ENCODE measurements around the gene CEP44. TPM values are rescaled to one million over a fixed set of nuclear protein-coding genes. Genes with fewer than 3 reads are reported as not detected.
A peak's percentile ranks its signal among the peaks of the same experiment; 100 is the strongest.
"Not testable (repeated sequence)": the region's sequence is repeated elsewhere in the genome, so short reads cannot be mapped to it uniquely, and the experiment has no call there.

The CEP44 gene
- polyA plus RNA-seq, 4 donors: 18.6 to 28.1 (median 21.9) TPM

DNA sequence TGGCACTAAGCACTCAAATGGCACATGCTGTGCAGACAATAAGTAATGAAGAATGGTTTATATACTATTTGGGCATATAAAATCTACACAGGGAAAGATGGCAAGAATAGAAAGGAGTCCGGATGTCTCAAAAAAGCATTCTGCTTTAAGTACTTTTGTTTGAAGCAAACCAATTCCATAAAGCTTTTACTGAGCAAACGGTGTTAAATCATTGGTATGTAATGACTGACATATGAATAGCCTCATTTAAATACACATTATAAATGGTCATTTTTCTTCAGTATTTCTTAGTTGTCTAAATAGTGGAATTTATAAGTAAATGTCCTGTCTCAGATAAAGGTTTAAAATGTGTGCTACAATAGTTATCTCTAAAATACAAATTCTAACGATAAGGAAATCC is 6.3 kb upstream of the CEP44 start:
- no peak for DNase-seq (ENCODE audit: low read depth in 4 of 4, low spot score in 3 of 4)

GRCh38 chr4:174278467-174278866 is 5.2 kb upstream of the CEP44 start:
- no peak for DNase-seq (ENCODE audit: low read depth in 4 of 4, low spot score in 3 of 4)

GRCh38 chr4:174279433-174280155 is 4.1 kb upstream of the CEP44 start:
- no peak for DNase-seq (ENCODE audit: low read depth in 4 of 4, low spot score in 3 of 4)

DNA sequence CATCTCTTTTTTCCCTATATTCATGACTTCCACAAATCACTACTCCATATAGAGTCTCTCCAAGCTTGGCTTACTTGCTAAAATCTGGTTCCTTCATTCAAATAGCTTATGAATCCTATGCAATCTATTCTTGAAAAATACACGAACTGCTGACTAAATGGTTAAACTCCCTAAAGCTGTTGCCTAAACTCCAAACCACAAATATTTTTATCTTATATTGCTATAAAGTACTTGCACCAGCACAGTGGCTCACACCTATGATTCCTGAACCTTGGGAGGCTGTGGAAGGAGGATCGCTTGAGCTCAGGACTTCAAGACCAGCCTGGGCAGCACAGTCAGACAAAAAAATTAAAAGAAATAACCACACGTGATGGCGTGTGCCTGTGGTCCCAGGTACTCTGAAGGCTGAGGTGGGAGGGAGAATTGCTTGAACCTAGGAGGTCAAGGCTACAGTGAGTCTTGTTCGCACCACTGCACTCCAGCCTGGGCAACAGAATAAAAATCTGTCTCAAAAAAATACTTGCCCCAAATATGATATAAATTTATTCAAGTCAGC is 2.5 kb upstream of the CEP44 start:
- DNase-seq (ENCODE audit: low read depth in 4 of 4, low spot score in 3 of 4): no peak

DNA sequence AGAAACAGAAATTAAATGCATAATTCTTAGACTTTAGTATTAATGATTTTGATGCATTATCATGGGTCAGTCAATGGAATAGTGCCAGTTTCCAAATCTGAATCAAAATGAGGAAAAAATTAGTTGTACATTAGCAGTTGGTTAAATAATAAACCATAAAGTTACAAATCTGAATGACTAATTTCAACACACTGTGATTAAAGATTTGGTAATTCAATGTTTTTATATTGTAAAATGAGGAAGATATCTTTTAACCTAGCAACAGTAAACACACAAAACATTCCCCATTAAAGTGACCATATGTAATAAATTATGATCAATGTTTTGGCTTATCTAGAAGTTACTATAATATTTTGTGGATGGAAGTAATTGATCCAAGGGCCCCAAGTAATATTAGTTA is 1.8 kb upstream of the CEP44 start:
- DNase-seq (ENCODE audit: low read depth in 4 of 4, low spot score in 3 of 4): no peak

DNA sequence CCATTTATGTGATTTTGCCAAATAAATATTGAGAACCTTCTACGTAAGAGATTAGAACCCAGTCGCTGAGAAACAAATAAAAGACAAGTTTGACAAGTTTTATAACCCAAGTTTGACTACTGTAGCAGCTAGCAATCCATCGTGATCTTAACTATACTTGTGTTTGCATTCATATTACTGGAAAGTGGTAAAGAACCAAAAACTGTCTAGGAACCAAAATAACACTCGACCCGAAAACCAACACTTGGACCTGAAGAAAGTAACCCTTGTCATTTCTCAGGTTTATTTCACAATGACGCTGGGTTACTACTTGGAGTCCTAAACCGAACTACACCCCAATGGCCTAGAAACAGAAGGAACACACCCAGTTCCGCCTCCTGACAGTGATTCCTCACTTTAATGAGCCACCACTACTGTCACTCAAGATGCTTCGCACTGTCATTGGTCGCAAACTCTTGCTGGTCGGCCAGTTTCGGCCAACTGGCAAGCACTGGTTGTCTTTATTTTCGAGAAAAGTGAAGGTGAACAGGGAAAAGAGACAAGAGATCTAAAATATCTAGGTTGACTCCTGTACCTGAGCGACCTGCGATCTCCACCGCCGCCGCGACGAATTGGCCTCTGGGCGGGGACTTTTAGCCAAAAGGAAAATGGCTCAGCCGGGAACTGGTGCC is 740 bp upstream of the CEP44 start:
- DNase-seq (ENCODE audit: low read depth in 4 of 4, low spot score in 3 of 4): peak; percentile 76 to 82 (median 79)

DNA sequence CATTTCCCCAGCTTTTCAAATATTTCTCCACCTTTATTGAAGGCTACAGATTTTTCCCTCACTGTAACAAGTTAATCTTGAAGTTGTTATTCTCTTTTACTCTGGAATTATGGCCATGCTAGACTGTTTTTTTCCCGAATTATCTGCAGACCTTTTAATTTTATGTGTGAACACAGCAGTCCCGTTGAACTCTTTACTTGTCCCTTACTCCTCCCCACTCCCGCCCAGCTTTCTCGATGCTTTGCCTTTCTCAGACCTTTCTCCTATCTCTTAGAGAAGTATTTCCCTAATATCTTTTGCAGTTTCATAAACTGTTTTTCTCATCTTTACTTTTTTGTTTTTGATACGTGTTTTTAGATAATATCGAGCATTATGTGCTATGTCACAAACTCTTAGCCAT is 776 bp downstream of the CEP44 start:
- DNase-seq (ENCODE audit: low read depth in 4 of 4, low spot score in 3 of 4): no peak

DNA sequence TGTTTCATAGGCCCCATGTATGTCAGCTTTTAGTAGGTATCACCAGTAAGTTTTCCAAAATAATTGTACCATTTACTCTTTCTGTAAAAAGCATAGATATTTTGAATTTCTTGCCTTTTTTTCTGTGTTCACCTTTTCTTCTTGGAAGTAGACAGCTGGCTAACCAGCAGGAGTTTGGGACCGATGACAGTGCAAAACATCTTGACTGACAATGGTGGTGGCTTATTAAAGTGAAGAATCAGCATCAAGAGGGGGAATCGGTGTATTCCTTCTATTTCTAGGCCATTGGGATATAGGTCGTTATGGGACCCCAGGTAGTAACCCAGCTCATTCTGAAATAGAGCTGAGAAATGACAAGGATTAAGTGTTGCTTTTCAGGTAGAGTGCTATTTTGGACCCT is 3.2 kb downstream of the CEP44 start:
- DNase-seq (ENCODE audit: low read depth in 4 of 4, low spot score in 3 of 4): no peak

GRCh38 chr4:174292473-174292872 is 8.8 kb downstream of the CEP44 start:
- no peak for DNase-seq (ENCODE audit: low read depth in 4 of 4, low spot score in 3 of 4)

- not testable (repeated sequence) for DNase-seq (ENCODE audit: low read depth in 4 of 4, low spot score in 3 of 4)
Measured at GRCh38 chr4:174294641-174295040, 10.9 kb downstream of the CEP44 start.

DNA sequence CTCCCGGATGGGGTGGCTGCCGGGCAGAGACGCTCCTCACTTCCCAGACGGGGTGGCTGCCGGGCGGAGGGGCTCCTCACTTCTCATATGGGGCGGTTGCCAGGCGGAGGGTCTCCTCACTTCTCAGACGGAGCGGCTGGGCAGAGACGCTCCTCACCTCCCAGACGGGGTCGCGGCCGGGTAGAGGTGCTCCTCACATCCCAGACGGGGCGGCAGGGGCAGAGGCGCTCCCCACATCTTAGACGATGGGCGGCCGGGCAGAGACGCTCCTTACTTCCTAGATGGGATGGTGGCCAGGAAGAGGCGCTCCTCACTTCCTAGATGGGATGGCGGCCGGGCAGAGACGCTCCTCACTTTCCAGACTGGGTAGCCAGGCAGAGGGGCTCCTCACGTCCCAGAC is 11.4 kb downstream of the CEP44 start:
- not testable (repeated sequence) for DNase-seq (ENCODE audit: low read depth in 4 of 4, low spot score in 3 of 4)

GRCh38 chr4:174303687-174304086 is 20.0 kb downstream of the CEP44 start:
- no peak for DNase-seq (ENCODE audit: low read depth in 4 of 4, low spot score in 3 of 4)

DNA sequence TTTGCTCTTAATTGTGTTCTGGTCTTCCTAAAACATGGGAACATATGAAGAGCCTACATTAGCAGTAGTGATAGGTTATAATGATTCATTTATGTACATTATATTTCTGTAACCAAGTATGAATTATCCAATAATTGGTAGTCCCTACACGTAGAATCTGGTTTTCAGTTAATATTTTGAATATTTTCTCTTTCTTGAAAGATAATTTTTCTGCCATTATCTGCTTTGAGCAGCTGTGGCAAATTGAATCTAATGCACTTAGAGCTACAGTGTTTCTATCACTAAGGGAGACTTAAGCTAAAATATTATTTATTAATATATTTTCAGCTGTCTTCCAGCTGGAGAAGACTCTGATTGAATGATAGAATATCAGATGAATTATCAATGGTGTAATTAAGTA is 21.0 kb downstream of the CEP44 start:
- DNase-seq (ENCODE audit: low read depth in 4 of 4, low spot score in 3 of 4): no peak

- no peak for DNase-seq (ENCODE audit: low read depth in 4 of 4, low spot score in 3 of 4)
Measured at GRCh38 chr4:174305961-174306360, 22.2 kb downstream of the CEP44 start.

DNA sequence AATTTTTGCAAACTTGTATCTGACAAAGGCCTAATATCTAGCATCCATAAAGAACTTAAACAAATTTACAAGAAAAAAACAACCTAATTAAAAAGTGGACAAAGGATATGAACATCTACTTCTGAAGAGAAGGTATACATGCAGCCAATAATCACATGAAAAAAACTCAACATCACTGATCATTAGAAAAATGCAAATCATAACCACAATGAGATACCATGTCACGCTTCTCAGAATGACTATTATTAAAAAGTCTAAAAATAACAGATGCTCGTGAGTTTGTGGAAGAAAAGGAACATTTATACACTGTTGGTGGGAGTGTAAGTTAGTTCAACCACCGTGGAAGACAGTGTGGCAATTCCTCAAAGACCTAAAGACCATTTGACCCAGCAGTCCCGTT is 24.0 kb downstream of the CEP44 start:
- DNase-seq (ENCODE audit: low read depth in 4 of 4, low spot score in 3 of 4): no peak

- no peak for DNase-seq (ENCODE audit: low read depth in 4 of 4, low spot score in 3 of 4)
Measured at GRCh38 chr4:174312993-174313392, 29.3 kb downstream of the CEP44 start.

- DNase-seq (ENCODE audit: low read depth in 4 of 4, low spot score in 3 of 4): no peak
Measured at GRCh38 chr4:174314274-174314673, 30.6 kb downstream of the CEP44 start.

GRCh38 chr4:174314770-174315169 is 31.1 kb downstream of the CEP44 start:
- DNase-seq (ENCODE audit: low read depth in 4 of 4, low spot score in 3 of 4): no peak

DNA sequence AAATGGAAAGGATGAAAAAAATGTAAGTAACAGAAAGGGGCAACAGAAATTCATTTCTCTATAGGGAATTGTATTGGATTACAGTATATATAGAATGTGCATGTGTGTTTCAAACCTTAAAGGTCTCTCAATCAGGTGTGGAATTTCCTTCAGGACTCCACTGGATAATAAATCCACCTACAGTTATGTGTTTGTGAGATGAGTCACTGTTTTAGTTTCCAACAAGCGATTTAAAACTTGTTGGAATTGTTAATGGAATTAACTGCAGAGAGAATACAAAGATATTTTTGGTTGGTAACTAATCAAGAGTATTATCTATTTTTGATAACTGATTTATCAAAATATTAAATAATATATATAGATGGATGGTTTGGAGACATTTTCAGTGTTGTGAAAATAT is 32.8 kb downstream of the CEP44 start:
- no peak for DNase-seq (ENCODE audit: low read depth in 4 of 4, low spot score in 3 of 4)

- no peak for DNase-seq (ENCODE audit: low read depth in 4 of 4, low spot score in 3 of 4)
Measured at GRCh38 chr4:174316954-174317353, 33.2 kb downstream of the CEP44 start.

DNA sequence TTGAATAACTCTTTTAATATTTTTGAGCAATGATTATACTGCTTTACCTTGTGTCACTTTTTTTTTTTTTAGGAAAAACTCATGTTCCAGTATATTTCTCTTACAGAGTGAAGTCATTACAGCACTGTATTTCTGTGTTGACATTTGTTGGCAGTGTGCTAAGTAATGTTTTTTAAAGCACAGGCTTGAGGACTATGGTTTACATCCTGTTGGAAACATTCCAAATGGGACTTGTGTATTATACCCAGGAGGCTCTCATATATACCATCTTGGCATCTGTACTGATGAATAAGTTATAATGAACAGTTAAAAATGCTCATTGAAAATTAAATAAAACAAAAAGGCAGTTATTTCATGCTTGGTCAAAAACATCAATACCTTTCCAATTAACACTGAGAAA is 33.8 kb downstream of the CEP44 start:
- no peak for DNase-seq (ENCODE audit: low read depth in 4 of 4, low spot score in 3 of 4)
